GM12878 (cell line): ENCODE measurements around the gene ZNF502. TPM values are rescaled to one million over a fixed set of nuclear protein-coding genes. Genes with fewer than 3 reads are reported as not detected.
A peak's percentile ranks its signal among the peaks of the same experiment; 100 is the strongest.

Source experiments
- BACH1 ChIP-seq: fragments of 450-650 bp; IDR thresholded peaks from 2 replicates; pipeline ENCODE4 v1.6.1; 2017; ENCODE audit warnings: mild to moderate bottlenecking, borderline replicate concordance
- BCL11A ChIP-seq: IDR thresholded peaks from 2 replicates; pipeline ENCODE4 v1.6.1; 2011; ENCODE audit warnings: low read depth, low read length
- CBFB ChIP-seq: IDR thresholded peaks from 2 replicates; pipeline ENCODE4 v1.6.1; 2016; ENCODE audit warnings: antibody characterized with exemption, low read depth
- EZH2 ChIP-seq: IDR thresholded peaks from 2 replicates; pipeline ENCODE4 v1.6.1; 2012; ENCODE audit warnings: low read depth, mild to moderate bottlenecking, control low read depth, inconsistent platforms, low read length, borderline replicate concordance; ENCODE audit not compliant: control insufficient read depth
- FOXK2 ChIP-seq: fragments of 450-650 bp; IDR thresholded peaks from 2 replicates; pipeline ENCODE4 v1.6.1; 2017; ENCODE audit warnings: mild to moderate bottlenecking, moderate library complexity
- GABPA ChIP-seq: IDR thresholded peaks from 2 replicates; pipeline ENCODE4 v1.6.1; 2014; ENCODE audit warnings: antibody characterized with exemption, low read depth, mild to moderate bottlenecking, inconsistent platforms
- GATAD2B ChIP-seq: fragments of 450-650 bp; conservative IDR thresholded peaks from 2 replicates; pipeline ENCODE4 v1.6.1; 2017; ENCODE audit warnings: low read depth, mild to moderate bottlenecking, moderate library complexity
- HDGF ChIP-seq: fragments of 450-650 bp; IDR thresholded peaks from 2 replicates; pipeline ENCODE4 v1.6.1; 2016; ENCODE audit warnings: antibody characterized with exemption
- KDM1A ChIP-seq: fragments of 200-600 bp; sonication (generic); IDR thresholded peaks from 2 replicates; pipeline ENCODE4 v1.6.1; 2016; ENCODE audit warnings: borderline replicate concordance
- KLF5 ChIP-seq: fragments of 450-650 bp; IDR thresholded peaks from 2 replicates; pipeline ENCODE4 v1.6.1; 2014; ENCODE audit warnings: mild to moderate bottlenecking; ENCODE audit not compliant: partially characterized antibody
- MEF2B ChIP-seq: fragments of 450-650 bp; IDR thresholded peaks from 2 replicates; pipeline ENCODE4 v1.6.1; 2018; ENCODE audit warnings: mild to moderate bottlenecking, moderate library complexity; ENCODE audit not compliant: partially characterized antibody, poor library complexity, severe bottlenecking
- NR2C1 ChIP-seq: fragments of 450-650 bp; IDR thresholded peaks from 2 replicates; pipeline ENCODE4 v1.6.1; 2017; ENCODE audit warnings: antibody characterized with exemption, mild to moderate bottlenecking, moderate library complexity
- POLR2AphosphoS2 ChIP-seq: IDR thresholded peaks from 2 replicates; pipeline ENCODE4 v1.6.1; 2011; ENCODE audit warnings: low read depth, mild to moderate bottlenecking, low read length, improper control_type of control experiment, moderate library complexity
- SIX5 ChIP-seq: IDR thresholded peaks from 2 replicates; pipeline ENCODE4 v1.6.1; 2011; ENCODE audit warnings: mild to moderate bottlenecking, low read depth, low read length, moderate library complexity; ENCODE audit not compliant: severe bottlenecking
- TCF3 ChIP-seq: IDR thresholded peaks from 2 replicates; pipeline ENCODE4 v1.6.1; 2012; ENCODE audit warnings: low read depth, mild to moderate bottlenecking, low read length, borderline replicate concordance; ENCODE audit not compliant: insufficient read depth
- ZBED1 ChIP-seq: IDR thresholded peaks from 2 replicates; pipeline ENCODE4 v1.6.1; 2016; ENCODE audit warnings: borderline replicate concordance
- ZSCAN29 ChIP-seq: fragments of 450-650 bp; IDR thresholded peaks from 2 replicates; pipeline ENCODE4 v1.6.1; 2017; ENCODE audit warnings: mild to moderate bottlenecking, moderate library complexity
- polyA plus RNA-seq, 11 experiments: library from polyadenylated mRNA; depleted of rRNA in 4 of 11; unstranded in 6 of 11; stranded (reverse) in 5 of 11; fragments of >200 nt; fragmentation: Nextera tagmentation in 4 of 11; fragmentation: Illumina TruSeq in 1 of 11; extraction: Ambion mirVana in 4 of 11; extraction: Trizol in 1 of 11; gene quantifications; 1 replicate in 1 of 11; 2 replicates in 10 of 11; pipeline versions ENCODE4 v1.2.1 to v1.2.3, GENCODE V29; 2011 to 2016; ENCODE audit warnings: inconsistent platforms in 2 of 11, missing spikeins in 2 of 11, low read depth in 1 of 11
- total RNA-seq, 4 experiments: library from RNA; depleted of rRNA in 3 of 4; stranded (reverse); fragments of >200 nt in 3 of 4; fragmentation: Illumina TruSeq in 1 of 4; extraction: Trizol in 1 of 4; gene quantifications; 2 replicates each; pipeline versions ENCODE4 v1.2.1 to v1.2.3, GENCODE V29; 2013 to 2021
- TF ChIP-seq, protein P1 (sequence below): fragments of 450-650 bp; IDR thresholded peaks from 2 replicates; pipeline ENCODE4 v1.6.1; 2017; ENCODE audit warnings: mild to moderate bottlenecking, moderate library complexity
- TF ChIP-seq, protein P2 (sequence below): fragments of 450-650 bp; IDR thresholded peaks from 2 replicates; pipeline ENCODE4 v1.6.1; 2018; ENCODE audit warnings: borderline replicate concordance, mild to moderate bottlenecking; ENCODE audit not compliant: partially characterized antibody
- TF ChIP-seq, protein P3 (sequence below): IDR thresholded peaks from 2 replicates; pipeline ENCODE4 v1.6.1; 2012; ENCODE audit warnings: low read length, inconsistent platforms
- TF ChIP-seq, protein P4 (sequence below): IDR thresholded peaks from 2 replicates; pipeline ENCODE4 v1.6.1; 2012; ENCODE audit warnings: low read depth, low read length, improper control_type of control experiment

Gene ZNF502
- total and polyA plus RNA-seq, 10 of the 15 experiments (the other 5 are each of a cell fraction or from before 2014, with no cell fraction given): 0.39 to 1.7 (median 1.1) TPM

DNA sequence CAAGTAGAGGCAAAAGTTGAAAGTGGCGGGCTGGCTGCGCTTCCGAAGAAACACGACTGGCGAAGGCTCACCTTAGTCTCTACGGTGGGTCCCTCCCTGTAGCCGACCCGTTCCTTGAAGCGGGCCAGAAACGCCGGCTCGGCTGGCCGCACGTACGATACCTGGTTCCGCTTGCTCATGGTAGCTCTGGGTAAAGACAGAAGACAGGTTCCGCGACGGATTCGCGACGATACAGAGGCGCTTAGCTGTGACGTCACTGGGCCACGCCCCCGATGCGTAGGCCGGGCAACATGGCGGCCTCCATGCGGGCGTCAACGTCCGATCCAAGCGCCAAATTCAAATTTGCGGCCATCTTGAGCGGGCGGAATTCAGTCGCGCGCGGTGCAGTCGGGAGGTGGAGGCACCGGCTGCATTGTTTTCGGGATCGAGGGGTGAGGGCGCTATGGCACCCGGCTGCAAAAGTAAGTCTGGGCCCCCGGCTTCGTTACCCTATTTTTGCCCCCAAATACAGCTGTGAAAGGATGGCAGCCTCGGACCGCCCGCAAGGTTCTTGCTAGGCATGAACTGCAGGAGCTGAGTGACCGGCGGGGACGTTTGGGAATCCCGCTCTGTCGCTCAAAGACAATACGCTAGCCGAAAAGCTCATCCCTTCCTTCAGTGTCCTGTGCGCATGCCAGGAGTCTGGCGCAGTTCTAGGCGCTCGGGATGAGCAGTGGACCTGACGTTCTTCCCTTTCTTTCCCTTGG is 49.1 kb downstream of the ZNF502 start, which contains the start of the genes KIAA1143 and KIF15 (continued):
- TF ChIP-seq ZBED1 (no peak), TCF3 (0 out of 2 replicates have a peak, but pooled peaks have one; percentile 12), SIX5 (peak; percentile 79), CBFB (no peak), POLR2AphosphoS2 (peak; percentile 90; the same call in 1 of the 2 replicates), KDM1A (no peak), MEF2B (peak; percentile 9), FOXK2 (peak; percentile 44; the same call in 1 of the 2 replicates), BCL11A (no peak), KLF5 (peak; percentile 78), BACH1 (peak; percentile 68; the same call in 1 of the 2 replicates), EZH2 (no peak), GABPA (no peak; the same call in 1 of the 2 replicates), NR2C1 (peak; percentile 84), ZSCAN29 (no peak), GATAD2B (peak; percentile 70; the same call in 1 of the 2 replicates), HDGF (no peak)
- TF ChIP-seq, protein P1, sequence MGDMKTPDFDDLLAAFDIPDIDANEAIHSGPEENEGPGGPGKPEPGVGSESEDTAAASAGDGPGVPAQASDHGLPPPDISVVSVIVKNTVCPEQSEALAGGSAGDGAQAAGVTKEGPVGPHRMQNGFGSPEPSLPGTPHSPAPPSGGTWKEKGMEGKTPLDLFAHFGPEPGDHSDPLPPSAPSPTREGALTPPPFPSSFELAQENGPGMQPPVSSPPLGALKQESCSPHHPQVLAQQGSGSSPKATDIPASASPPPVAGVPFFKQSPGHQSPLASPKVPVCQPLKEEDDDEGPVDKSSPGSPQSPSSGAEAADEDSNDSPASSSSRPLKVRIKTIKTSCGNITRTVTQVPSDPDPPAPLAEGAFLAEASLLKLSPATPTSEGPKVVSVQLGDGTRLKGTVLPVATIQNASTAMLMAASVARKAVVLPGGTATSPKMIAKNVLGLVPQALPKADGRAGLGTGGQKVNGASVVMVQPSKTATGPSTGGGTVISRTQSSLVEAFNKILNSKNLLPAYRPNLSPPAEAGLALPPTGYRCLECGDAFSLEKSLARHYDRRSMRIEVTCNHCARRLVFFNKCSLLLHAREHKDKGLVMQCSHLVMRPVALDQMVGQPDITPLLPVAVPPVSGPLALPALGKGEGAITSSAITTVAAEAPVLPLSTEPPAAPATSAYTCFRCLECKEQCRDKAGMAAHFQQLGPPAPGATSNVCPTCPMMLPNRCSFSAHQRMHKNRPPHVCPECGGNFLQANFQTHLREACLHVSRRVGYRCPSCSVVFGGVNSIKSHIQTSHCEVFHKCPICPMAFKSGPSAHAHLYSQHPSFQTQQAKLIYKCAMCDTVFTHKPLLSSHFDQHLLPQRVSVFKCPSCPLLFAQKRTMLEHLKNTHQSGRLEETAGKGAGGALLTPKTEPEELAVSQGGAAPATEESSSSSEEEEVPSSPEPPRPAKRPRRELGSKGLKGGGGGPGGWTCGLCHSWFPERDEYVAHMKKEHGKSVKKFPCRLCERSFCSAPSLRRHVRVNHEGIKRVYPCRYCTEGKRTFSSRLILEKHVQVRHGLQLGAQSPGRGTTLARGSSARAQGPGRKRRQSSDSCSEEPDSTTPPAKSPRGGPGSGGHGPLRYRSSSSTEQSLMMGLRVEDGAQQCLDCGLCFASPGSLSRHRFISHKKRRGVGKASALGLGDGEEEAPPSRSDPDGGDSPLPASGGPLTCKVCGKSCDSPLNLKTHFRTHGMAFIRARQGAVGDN: peak; percentile 62; the same call in 1 of the 2 replicates
- TF ChIP-seq, protein P2, sequence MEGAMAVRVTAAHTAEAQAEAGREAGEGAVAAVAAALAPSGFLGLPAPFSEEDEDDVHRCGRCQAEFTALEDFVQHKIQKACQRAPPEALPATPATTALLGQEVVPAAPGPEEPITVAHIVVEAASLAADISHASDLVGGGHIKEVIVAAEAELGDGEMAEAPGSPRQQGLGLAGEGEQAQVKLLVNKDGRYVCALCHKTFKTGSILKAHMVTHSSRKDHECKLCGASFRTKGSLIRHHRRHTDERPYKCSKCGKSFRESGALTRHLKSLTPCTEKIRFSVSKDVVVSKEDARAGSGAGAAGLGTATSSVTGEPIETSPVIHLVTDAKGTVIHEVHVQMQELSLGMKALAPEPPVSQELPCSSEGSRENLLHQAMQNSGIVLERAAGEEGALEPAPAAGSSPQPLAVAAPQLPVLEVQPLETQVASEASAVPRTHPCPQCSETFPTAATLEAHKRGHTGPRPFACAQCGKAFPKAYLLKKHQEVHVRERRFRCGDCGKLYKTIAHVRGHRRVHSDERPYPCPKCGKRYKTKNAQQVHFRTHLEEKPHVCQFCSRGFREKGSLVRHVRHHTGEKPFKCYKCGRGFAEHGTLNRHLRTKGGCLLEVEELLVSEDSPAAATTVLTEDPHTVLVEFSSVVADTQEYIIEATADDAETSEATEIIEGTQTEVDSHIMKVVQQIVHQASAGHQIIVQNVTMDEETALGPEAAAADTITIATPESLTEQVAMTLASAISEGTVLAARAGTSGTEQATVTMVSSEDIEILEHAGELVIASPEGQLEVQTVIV: peak; percentile 26
- TF ChIP-seq, protein P3, sequence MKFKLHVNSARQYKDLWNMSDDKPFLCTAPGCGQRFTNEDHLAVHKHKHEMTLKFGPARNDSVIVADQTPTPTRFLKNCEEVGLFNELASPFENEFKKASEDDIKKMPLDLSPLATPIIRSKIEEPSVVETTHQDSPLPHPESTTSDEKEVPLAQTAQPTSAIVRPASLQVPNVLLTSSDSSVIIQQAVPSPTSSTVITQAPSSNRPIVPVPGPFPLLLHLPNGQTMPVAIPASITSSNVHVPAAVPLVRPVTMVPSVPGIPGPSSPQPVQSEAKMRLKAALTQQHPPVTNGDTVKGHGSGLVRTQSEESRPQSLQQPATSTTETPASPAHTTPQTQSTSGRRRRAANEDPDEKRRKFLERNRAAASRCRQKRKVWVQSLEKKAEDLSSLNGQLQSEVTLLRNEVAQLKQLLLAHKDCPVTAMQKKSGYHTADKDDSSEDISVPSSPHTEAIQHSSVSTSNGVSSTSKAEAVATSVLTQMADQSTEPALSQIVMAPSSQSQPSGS: no peak
- TF ChIP-seq, protein P4, sequence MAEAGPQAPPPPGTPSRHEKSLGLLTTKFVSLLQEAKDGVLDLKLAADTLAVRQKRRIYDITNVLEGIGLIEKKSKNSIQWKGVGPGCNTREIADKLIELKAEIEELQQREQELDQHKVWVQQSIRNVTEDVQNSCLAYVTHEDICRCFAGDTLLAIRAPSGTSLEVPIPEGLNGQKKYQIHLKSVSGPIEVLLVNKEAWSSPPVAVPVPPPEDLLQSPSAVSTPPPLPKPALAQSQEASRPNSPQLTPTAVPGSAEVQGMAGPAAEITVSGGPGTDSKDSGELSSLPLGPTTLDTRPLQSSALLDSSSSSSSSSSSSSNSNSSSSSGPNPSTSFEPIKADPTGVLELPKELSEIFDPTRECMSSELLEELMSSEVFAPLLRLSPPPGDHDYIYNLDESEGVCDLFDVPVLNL: peak; percentile 99
